SU-DHL-6 (cell line): ENCODE measurements around the gene CSTF3.

Experiments
- H2AFZ ChIP-seq: fragments of 200-600 bp; sonication (generic); 2 replicates; pipeline ENCODE4 v1.6.1; 2014; ENCODE audit warnings: low read depth, mild to moderate bottlenecking, moderate library complexity, mixed read lengths, antibody characterized with exemption, low read length; ENCODE audit not compliant: severe bottlenecking
- H3F3A ChIP-seq: fragments of 200-600 bp; shearing (Covaris generic); 2 replicates; pipeline ENCODE4 v1.6.0; 2016; ENCODE audit warnings: antibody characterized with exemption, mild to moderate bottlenecking; ENCODE audit not compliant: insufficient read depth
- H3K27ac ChIP-seq: fragments of 200-600 bp; sonication (generic); 2 replicates; pipeline ENCODE4 v1.5.1; 2016; ENCODE audit warnings: low read depth, mild to moderate bottlenecking, low read length, moderate library complexity, mixed read lengths
- H3K27me3 ChIP-seq: fragments of 200-600 bp; sonication (generic), shearing (Covaris generic); 2 replicates; pipeline ENCODE4 v1.6.0; 2014; ENCODE audit warnings: mild to moderate bottlenecking, low read length
- H3K36me3 ChIP-seq: fragments of 200-600 bp; sonication (generic); 2 replicates; pipeline ENCODE4 v1.6.1; 2014; ENCODE audit warnings: mild to moderate bottlenecking, low read length, mixed read lengths
- H3K4me2 ChIP-seq: fragments of 300-600, 200-600 bp; shearing (Covaris generic), sonication (generic); 2 replicates; pipeline ENCODE4 v1.6.0; 2014; ENCODE audit warnings: low read length, low read depth, mild to moderate bottlenecking; ENCODE audit not compliant: poor library complexity, severe bottlenecking
- H3K4me3 ChIP-seq: fragments of 200-600 bp; sonication (generic); 2 replicates; pipeline ENCODE4 v1.5.1; 2014; ENCODE audit warnings: antibody characterized with exemption, low read length, mild to moderate bottlenecking, mixed read lengths; ENCODE audit not compliant: insufficient read depth, poor library complexity, severe bottlenecking
- H3K79me2 ChIP-seq: fragments of 200-600 bp; sonication (generic); 2 replicates; pipeline ENCODE4 v1.6.1; 2014; ENCODE audit warnings: mild to moderate bottlenecking, low read length, moderate library complexity; ENCODE audit not compliant: insufficient read depth
- H3K9ac ChIP-seq: fragments of 200-600 bp; sonication (generic); 2 replicates; pipeline ENCODE4 v1.7.0; 2014; ENCODE audit warnings: mild to moderate bottlenecking, low read length
- H3K9me2 ChIP-seq: fragments of 200-600 bp; sonication (generic); replicated peaks from 2 replicates; pipeline ENCODE4 v1.6.1; 2014; ENCODE audit warnings: low read length; ENCODE audit not compliant: insufficient read depth
- H3K9me3 ChIP-seq: fragments of 200-600 bp; sonication (generic); 2 replicates; pipeline ENCODE4 v1.6.1; 2014; ENCODE audit warnings: low read length, mixed read lengths; ENCODE audit not compliant: insufficient read depth
- H4K20me1 ChIP-seq: fragments of 200-600 bp; sonication (generic); 2 replicates; pipeline ENCODE4 v1.6.1; 2014; ENCODE audit warnings: low read depth, mild to moderate bottlenecking, antibody characterized with exemption, low read length, moderate library complexity, mixed read lengths
- EZH2phosphoT487 ChIP-seq: fragments of 200-600 bp; sonication (generic), shearing (Covaris generic); conservative IDR thresholded peaks from 2 replicates; pipeline ENCODE4 v1.6.1; 2018; ENCODE audit warnings: mild to moderate bottlenecking, antibody characterized with exemption, low read length, moderate library complexity, mixed read lengths
- TF ChIP-seq, protein P1 (sequence below): fragments of 200-600 bp; sonication (generic); IDR thresholded peaks from one replicate; pipeline ENCODE4 v1.5.1; 2017; ENCODE audit warnings: antibody characterized with exemption, mild to moderate bottlenecking, low read length, moderate library complexity; ENCODE audit not compliant: insufficient read depth, poor library complexity, severe bottlenecking

CSTF3 gene

GRCh38 chr11:33109294-33109895 is 51.9 kb downstream of the CSTF3 start:
- Histone ChIP-seq H3K79me2 (no peaks in the 10 kb centered on the region), H3K4me2 (no peak overlapping the region), H3K9me3 (no peaks in the 10 kb centered on the region), H3K9ac (no peak overlapping the region), H3K27ac (no peak overlapping the region), H2AFZ (no peak overlapping the region), H3K4me3 (no peak overlapping the region), H4K20me1 (no peaks in the 10 kb centered on the region), H3F3A (no peaks in the 10 kb centered on the region), H3K36me3 (no peaks in the 10 kb centered on the region), H3K9me2 (no peaks in the 10 kb centered on the region), H3K27me3 (no peaks in the 10 kb centered on the region)
- TF ChIP-seq, protein P1, sequence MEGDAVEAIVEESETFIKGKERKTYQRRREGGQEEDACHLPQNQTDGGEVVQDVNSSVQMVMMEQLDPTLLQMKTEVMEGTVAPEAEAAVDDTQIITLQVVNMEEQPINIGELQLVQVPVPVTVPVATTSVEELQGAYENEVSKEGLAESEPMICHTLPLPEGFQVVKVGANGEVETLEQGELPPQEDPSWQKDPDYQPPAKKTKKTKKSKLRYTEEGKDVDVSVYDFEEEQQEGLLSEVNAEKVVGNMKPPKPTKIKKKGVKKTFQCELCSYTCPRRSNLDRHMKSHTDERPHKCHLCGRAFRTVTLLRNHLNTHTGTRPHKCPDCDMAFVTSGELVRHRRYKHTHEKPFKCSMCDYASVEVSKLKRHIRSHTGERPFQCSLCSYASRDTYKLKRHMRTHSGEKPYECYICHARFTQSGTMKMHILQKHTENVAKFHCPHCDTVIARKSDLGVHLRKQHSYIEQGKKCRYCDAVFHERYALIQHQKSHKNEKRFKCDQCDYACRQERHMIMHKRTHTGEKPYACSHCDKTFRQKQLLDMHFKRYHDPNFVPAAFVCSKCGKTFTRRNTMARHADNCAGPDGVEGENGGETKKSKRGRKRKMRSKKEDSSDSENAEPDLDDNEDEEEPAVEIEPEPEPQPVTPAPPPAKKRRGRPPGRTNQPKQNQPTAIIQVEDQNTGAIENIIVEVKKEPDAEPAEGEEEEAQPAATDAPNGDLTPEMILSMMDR = no peak
- TF ChIP-seq EZH2phosphoT487 = no peak

- H2AFZ ChIP-seq = no peak overlapping the region
- H3K9me2 ChIP-seq = no peaks in the 10 kb centered on the region
- H3K4me2 ChIP-seq = no peak overlapping the region
- H3K79me2 ChIP-seq = no peaks in the 10 kb centered on the region
- H3K27me3 ChIP-seq = no peaks in the 10 kb centered on the region
- no peaks in the 10 kb centered on the region for H3K9me3 ChIP-seq
- H3K4me3 ChIP-seq = no peak overlapping the region
- H3F3A ChIP-seq = no peaks in the 10 kb centered on the region
- H3K36me3 ChIP-seq = no peaks in the 10 kb centered on the region; the same call in 1 of the 2 replicates
- no peaks in the 10 kb centered on the region for H4K20me1 ChIP-seq
- no peak overlapping the region for H3K9ac ChIP-seq
- H3K27ac ChIP-seq = no peak overlapping the region
- TF ChIP-seq, protein P1 = no peak
- TF ChIP-seq EZH2phosphoT487 = no peak
Measured at GRCh38 chr11:33103836-33104235, 57.4 kb downstream of the CSTF3 start.

- no peak overlapping the region for H3K9ac ChIP-seq
- no peak overlapping the region for H3K4me3 ChIP-seq
- H2AFZ ChIP-seq = no peak overlapping the region
- no peak overlapping the region for H3K4me2 ChIP-seq
- no peaks in the 10 kb centered on the region for H3K27me3 ChIP-seq
- H4K20me1 ChIP-seq = no peaks in the 10 kb centered on the region
- no peaks in the 10 kb centered on the region for H3F3A ChIP-seq
- no peaks in the 10 kb centered on the region for H3K9me2 ChIP-seq
- H3K9me3 ChIP-seq = no peaks in the 10 kb centered on the region
- TF ChIP-seq, protein P1 = no peak
- no peak for TF ChIP-seq EZH2phosphoT487
- no peaks in the 10 kb centered on the region for H3K79me2 ChIP-seq
- no peaks in the 10 kb centered on the region; the same call in 1 of the 2 replicates for H3K36me3 ChIP-seq
- no peak overlapping the region for H3K27ac ChIP-seq
Measured at GRCh38 chr11:33094157-33094556, 67.1 kb downstream of the CSTF3 start.
